ENCODE measurements around the gene CADPS. TPM values are rescaled to one million over a fixed set of nuclear protein-coding genes. Genes with fewer than 3 reads are reported as not detected.

The CADPS gene
- polyA plus RNA-seq, 1 donor from 2014 or later = 118 TPM

GRCh38 chr3:62574266-62574898, 300.8 kb downstream of the CADPS start:
- H3K27me3 ChIP-seq (ENCODE audit: insufficient read depth, low read depth, low read length) = no peaks in the 10 kb centered on the region
- no peak overlapping the region for H3K4me2 ChIP-seq (ENCODE audit: low read length)
- no peaks in the 10 kb centered on the region for H3F3A ChIP-seq (ENCODE audit: insufficient read depth, low read length, poor library complexity, severe bottlenecking)
- H3K4me3 ChIP-seq (ENCODE audit: low read length) = no peak overlapping the region
- no peaks in the 10 kb centered on the region for H3K9me2 ChIP-seq (ENCODE audit: insufficient read depth, low read length)
- no peaks in the 10 kb centered on the region for H3K36me3 ChIP-seq (ENCODE audit: insufficient read depth, low read length)
- no peaks in the 10 kb centered on the region for H3K9me3 ChIP-seq (ENCODE audit: low read length)
- no peaks in the 10 kb centered on the region for H3K79me2 ChIP-seq (replicated peaks; ENCODE audit: insufficient read depth, low read length)
- TF ChIP-seq MXI1 (conservative IDR thresholded peaks at IDR 0.05; ENCODE audit: poor library complexity, severe bottlenecking) (no peak), TAF1 (IDR thresholded peaks at IDR 0.05; ENCODE audit: low read depth) (no peak), SMC3 (conservative IDR thresholded peaks at IDR 0.05; ENCODE audit: poor library complexity) (no peak), EP300 (conservative IDR thresholded peaks at IDR 0.05; ENCODE audit: poor library complexity, severe bottlenecking) (no peak), CTCF (IDR thresholded peaks at IDR 0.05; ENCODE audit: poor library complexity, severe bottlenecking) (no peak), RAD21 (conservative IDR thresholded peaks at IDR 0.05) (no peak), EZH2 (IDR thresholded peaks at IDR 0.05; ENCODE audit: borderline replicate concordance, insufficient read depth, low read length, poor library complexity, severe bottlenecking) (no peak), POLR2AphosphoS5 (IDR thresholded peaks at IDR 0.05) (no peak)
- TF ChIP-seq, protein P1, sequence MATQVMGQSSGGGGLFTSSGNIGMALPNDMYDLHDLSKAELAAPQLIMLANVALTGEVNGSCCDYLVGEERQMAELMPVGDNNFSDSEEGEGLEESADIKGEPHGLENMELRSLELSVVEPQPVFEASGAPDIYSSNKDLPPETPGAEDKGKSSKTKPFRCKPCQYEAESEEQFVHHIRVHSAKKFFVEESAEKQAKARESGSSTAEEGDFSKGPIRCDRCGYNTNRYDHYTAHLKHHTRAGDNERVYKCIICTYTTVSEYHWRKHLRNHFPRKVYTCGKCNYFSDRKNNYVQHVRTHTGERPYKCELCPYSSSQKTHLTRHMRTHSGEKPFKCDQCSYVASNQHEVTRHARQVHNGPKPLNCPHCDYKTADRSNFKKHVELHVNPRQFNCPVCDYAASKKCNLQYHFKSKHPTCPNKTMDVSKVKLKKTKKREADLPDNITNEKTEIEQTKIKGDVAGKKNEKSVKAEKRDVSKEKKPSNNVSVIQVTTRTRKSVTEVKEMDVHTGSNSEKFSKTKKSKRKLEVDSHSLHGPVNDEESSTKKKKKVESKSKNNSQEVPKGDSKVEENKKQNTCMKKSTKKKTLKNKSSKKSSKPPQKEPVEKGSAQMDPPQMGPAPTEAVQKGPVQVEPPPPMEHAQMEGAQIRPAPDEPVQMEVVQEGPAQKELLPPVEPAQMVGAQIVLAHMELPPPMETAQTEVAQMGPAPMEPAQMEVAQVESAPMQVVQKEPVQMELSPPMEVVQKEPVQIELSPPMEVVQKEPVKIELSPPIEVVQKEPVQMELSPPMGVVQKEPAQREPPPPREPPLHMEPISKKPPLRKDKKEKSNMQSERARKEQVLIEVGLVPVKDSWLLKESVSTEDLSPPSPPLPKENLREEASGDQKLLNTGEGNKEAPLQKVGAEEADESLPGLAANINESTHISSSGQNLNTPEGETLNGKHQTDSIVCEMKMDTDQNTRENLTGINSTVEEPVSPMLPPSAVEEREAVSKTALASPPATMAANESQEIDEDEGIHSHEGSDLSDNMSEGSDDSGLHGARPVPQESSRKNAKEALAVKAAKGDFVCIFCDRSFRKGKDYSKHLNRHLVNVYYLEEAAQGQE (IDR thresholded peaks at IDR 0.05; ENCODE audit: borderline replicate concordance) = no peak
- H4K20me1 ChIP-seq (ENCODE audit: insufficient read depth) = no peaks in the 10 kb centered on the region
- no peak overlapping the region for H2AFZ ChIP-seq (ENCODE audit: low read depth, low read length)
- H3K27ac ChIP-seq (ENCODE audit: low read length) = no peak overlapping the region
- no peak overlapping the region for H3K9ac ChIP-seq (ENCODE audit: low read length)

DNA sequence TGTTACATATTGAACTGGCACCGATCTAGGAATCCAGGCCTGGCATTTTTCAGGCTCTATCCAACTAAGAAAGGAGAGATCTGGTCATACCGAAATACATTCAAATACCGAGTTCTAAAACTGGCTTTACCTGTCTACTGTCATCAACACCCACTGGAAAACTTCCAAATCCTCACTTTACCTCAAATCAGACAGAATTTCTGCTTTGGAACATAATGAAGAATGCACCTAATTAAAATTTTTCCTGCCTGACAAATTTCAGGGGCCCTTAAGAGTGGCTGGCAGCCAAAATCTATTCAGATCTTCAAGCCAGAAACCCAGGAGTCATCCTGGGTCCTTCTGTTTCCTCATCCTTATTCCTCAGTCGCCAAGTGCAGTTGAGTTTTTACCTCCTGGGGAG, 303.3 kb downstream of the CADPS start:
- no peak overlapping the region for H3K4me3 ChIP-seq (ENCODE audit: low read length)
- H3K9me2 ChIP-seq (ENCODE audit: insufficient read depth, low read length) = no peaks in the 10 kb centered on the region
- TF ChIP-seq MXI1 (conservative IDR thresholded peaks at IDR 0.05; ENCODE audit: poor library complexity, severe bottlenecking) (no peak), RAD21 (conservative IDR thresholded peaks at IDR 0.05) (no peak), POLR2AphosphoS5 (IDR thresholded peaks at IDR 0.05) (no peak), EP300 (conservative IDR thresholded peaks at IDR 0.05; ENCODE audit: poor library complexity, severe bottlenecking) (no peak)
- H2AFZ ChIP-seq (ENCODE audit: low read depth, low read length) = no peak overlapping the region
- no peak overlapping the region for H3K9ac ChIP-seq (ENCODE audit: low read length)
- H3K79me2 ChIP-seq (replicated peaks; ENCODE audit: insufficient read depth, low read length) = no peaks in the 10 kb centered on the region
- H3K36me3 ChIP-seq (ENCODE audit: insufficient read depth, low read length) = peaks cover 6% of the 10 kb centered on the region
- no peaks in the 10 kb centered on the region for H3K27me3 ChIP-seq (ENCODE audit: insufficient read depth, low read depth, low read length)
- H3K4me2 ChIP-seq (ENCODE audit: low read length) = no peak overlapping the region
- no peak overlapping the region for H3K27ac ChIP-seq (ENCODE audit: low read length)
- H3K9me3 ChIP-seq (ENCODE audit: low read length) = no peaks in the 10 kb centered on the region
- H4K20me1 ChIP-seq (ENCODE audit: insufficient read depth) = no peaks in the 10 kb centered on the region
- no peaks in the 10 kb centered on the region for H3F3A ChIP-seq (ENCODE audit: insufficient read depth, low read length, poor library complexity, severe bottlenecking)

Data from neural cell (in vitro differentiated cells).